Measurements from ENCODE around the gene AATF. TPM values are rescaled to one million over a fixed set of nuclear protein-coding genes. Genes with fewer than 3 reads are reported as not detected.

Gene AATF
- total and polyA plus RNA-seq, 2 experiments from 2014 or later: 31.2 to 35.7 TPM

DNA sequence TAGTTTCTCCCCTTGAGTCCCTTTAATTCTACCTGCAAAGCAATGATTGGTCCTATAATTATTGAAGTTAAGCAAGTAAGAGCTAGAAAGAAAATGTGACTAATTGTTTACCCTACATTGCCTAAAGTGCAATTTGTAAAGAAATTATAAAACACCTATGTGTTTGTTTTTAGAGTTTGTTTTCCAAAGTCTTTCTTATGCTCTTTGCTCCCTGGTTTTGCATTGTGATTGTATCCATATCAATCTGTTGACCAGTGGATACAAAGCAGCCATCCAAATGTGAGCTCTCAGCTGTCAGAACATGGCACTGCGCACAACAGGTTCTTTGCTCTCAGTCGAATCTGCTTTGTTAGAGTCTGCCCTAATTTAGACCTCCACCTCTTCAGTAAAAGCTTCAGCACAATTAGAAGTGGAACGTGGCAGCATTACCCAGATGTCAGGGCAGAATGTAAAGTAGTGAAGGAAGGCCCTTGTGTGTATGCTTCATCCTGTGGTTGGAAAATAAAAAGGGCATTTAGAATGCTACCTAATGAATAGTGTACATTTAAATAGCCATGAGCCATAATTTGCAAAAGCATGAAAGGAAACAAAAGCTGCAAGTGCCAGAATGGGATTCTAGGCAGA is 70.5 kb downstream of the AATF start:
- Histone ChIP-seq H4K20me1 (ENCODE audit: insufficient read depth, poor library complexity, severe bottlenecking) (no peaks in the 10 kb centered on the region), H3K27me3 (no peaks in the 10 kb centered on the region), H3K36me3 (replicated peaks; ENCODE audit: insufficient read depth, low read depth) (no peaks in the 10 kb centered on the region), H3K4me2 (no peak overlapping the region), H3K79me2 (peaks cover 2% of the 10 kb centered on the region), H3K27ac (no peak overlapping the region), H3K9me2 (replicated peaks; ENCODE audit: insufficient read depth) (no peaks in the 10 kb centered on the region), H3K4me3 (no peak overlapping the region), H3K4me1 (ENCODE audit: insufficient read depth) (no peaks in the 10 kb centered on the region), H2AFZ (no peak overlapping the region), H3K9me3 (ENCODE audit: low read depth) (no peaks in the 10 kb centered on the region)
- no peak for DNase-seq (ENCODE audit: low spot score)
- 88% methylated on average over 3 of the region's 3 CpGs for WGBS (ENCODE audit: low lambda C conversion rate, missing lambda C conversion rate)
- TF ChIP-seq, protein P1, sequence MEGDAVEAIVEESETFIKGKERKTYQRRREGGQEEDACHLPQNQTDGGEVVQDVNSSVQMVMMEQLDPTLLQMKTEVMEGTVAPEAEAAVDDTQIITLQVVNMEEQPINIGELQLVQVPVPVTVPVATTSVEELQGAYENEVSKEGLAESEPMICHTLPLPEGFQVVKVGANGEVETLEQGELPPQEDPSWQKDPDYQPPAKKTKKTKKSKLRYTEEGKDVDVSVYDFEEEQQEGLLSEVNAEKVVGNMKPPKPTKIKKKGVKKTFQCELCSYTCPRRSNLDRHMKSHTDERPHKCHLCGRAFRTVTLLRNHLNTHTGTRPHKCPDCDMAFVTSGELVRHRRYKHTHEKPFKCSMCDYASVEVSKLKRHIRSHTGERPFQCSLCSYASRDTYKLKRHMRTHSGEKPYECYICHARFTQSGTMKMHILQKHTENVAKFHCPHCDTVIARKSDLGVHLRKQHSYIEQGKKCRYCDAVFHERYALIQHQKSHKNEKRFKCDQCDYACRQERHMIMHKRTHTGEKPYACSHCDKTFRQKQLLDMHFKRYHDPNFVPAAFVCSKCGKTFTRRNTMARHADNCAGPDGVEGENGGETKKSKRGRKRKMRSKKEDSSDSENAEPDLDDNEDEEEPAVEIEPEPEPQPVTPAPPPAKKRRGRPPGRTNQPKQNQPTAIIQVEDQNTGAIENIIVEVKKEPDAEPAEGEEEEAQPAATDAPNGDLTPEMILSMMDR (IDR thresholded peaks at IDR 0.05; ENCODE audit: poor library complexity): no peak
- TF ChIP-seq EZH2phosphoT487 (IDR thresholded peaks at IDR 0.05; ENCODE audit: low read depth, severe bottlenecking, unreplicated experiment) (no peak), EZH2 (IDR thresholded peaks at IDR 0.05; ENCODE audit: borderline replicate concordance) (no peak)

DNA sequence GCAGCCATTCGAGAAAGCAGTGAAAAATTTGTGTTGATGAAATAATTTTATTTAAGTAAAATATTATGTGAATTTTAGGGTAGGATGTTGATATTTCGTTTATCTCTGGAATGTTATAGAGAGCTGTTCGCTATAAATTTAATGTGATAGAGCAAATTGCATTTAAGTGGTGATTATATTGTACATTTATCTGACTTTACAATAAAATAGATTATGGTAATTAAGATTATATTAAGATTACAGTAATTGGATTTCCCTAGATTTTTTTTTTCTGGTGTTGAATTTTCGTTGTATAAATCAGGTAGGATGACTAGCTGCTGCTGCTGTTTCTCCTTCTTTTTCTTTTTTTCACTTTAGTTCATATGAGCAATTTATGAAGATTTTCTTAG is 71.0 kb downstream of the AATF start:
- no peak for DNase-seq (ENCODE audit: low spot score)
- no peak overlapping the region for H2AFZ ChIP-seq
- TF ChIP-seq EZH2phosphoT487 (IDR thresholded peaks at IDR 0.05; ENCODE audit: low read depth, severe bottlenecking, unreplicated experiment): no peak
- TF ChIP-seq EZH2 (IDR thresholded peaks at IDR 0.05; ENCODE audit: borderline replicate concordance): no peak
- TF ChIP-seq, protein P1 (IDR thresholded peaks at IDR 0.05; ENCODE audit: poor library complexity): no peak
- H3K36me3 ChIP-seq (replicated peaks; ENCODE audit: insufficient read depth, low read depth): no peaks in the 10 kb centered on the region
- no peak overlapping the region for H3K27ac ChIP-seq
- H4K20me1 ChIP-seq (ENCODE audit: insufficient read depth, poor library complexity, severe bottlenecking): no peaks in the 10 kb centered on the region
- no peak overlapping the region for H3K4me2 ChIP-seq
- H3K4me3 ChIP-seq: no peak overlapping the region
- 94% methylated on average over 4 of the region's 4 CpGs for WGBS (ENCODE audit: low lambda C conversion rate, missing lambda C conversion rate)
- no peaks in the 10 kb centered on the region for H3K27me3 ChIP-seq
- peaks cover 4% of the 10 kb centered on the region for H3K4me1 ChIP-seq (ENCODE audit: insufficient read depth)
- no peaks in the 10 kb centered on the region for H3K9me2 ChIP-seq (replicated peaks; ENCODE audit: insufficient read depth)
- H3K9me3 ChIP-seq (ENCODE audit: low read depth): no peaks in the 10 kb centered on the region
- H3K79me2 ChIP-seq: peaks cover 2% of the 10 kb centered on the region

DNA sequence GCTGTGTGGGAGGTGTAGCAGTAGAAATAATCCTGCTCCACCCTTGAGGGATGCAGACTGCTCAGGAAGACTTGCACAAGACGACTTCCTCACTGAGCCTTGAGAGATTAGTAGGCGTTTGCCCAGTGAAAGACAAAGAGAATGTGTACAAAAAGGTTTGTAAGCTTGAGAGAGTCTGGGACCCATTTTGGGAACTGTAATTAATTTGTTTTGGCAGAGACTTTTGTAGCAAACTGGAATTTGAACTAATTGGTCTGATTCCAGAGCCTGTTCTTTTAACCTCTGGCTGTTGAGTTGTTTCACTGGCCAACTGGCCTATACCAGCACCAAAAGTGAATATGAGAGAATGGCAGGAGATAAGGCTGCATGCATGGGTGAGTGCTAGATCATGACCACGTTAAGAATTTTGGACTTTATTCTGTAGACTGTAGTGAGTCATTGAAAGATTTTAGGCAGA is 75.5 kb downstream of the AATF start:
- no peaks in the 10 kb centered on the region for H3K36me3 ChIP-seq (replicated peaks; ENCODE audit: insufficient read depth, low read depth)
- no peaks in the 10 kb centered on the region for H3K27me3 ChIP-seq
- peak overlapping the region; percentile 49 for H3K27ac ChIP-seq
- no peak for TF ChIP-seq EZH2 (IDR thresholded peaks at IDR 0.05; ENCODE audit: borderline replicate concordance)
- TF ChIP-seq EZH2phosphoT487 (IDR thresholded peaks at IDR 0.05; ENCODE audit: low read depth, severe bottlenecking, unreplicated experiment): no peak
- TF ChIP-seq, protein P1 (IDR thresholded peaks at IDR 0.05; ENCODE audit: poor library complexity): no peak
- 70% methylated on average over 3 of the region's 3 CpGs for WGBS (ENCODE audit: low lambda C conversion rate, missing lambda C conversion rate)
- H3K9me2 ChIP-seq (replicated peaks; ENCODE audit: insufficient read depth): no peaks in the 10 kb centered on the region
- no peaks in the 10 kb centered on the region for H3K79me2 ChIP-seq
- H3K4me1 ChIP-seq (ENCODE audit: insufficient read depth): peaks cover 17% of the 10 kb centered on the region
- no peaks in the 10 kb centered on the region for H3K9me3 ChIP-seq (ENCODE audit: low read depth)
- DNase-seq (ENCODE audit: low spot score): no peak
- H2AFZ ChIP-seq: no peak overlapping the region
- H3K4me3 ChIP-seq: no peak overlapping the region
- no peak overlapping the region for H3K4me2 ChIP-seq
- H4K20me1 ChIP-seq (ENCODE audit: insufficient read depth, poor library complexity, severe bottlenecking): no peaks in the 10 kb centered on the region

Data from hepatocyte (in vitro differentiated cells).